Thymus (tissue), 11 donors: Measurements from ENCODE around the gene STK10. TPM values are rescaled to one million over a fixed set of nuclear protein-coding genes. Genes with fewer than 3 reads are reported as not detected.

Experiments used
- DNase-seq, 9 donors: peaks; one replicate each; pipeline ENCODE4 v3.0.0-alpha.2; 2013; ENCODE audit warnings: low spot score in 9 of 9, low read depth in 6 of 9, missing footprints in 1 of 9
- H3K27ac ChIP-seq, 2 donors: one replicate each; pipeline ENCODE4 v1.5.1; 2013; ENCODE audit warnings: control low read depth in 1 of 2, low read depth in 1 of 2, low read length in 1 of 2, mild to moderate bottlenecking in 1 of 2, moderate library complexity in 1 of 2
- H3K27me3 ChIP-seq, 2 donors: one replicate each; pipeline ENCODE4 v1.5.1; 2013; ENCODE audit warnings: low read length in 1 of 2; ENCODE audit not compliant: control insufficient read depth in 2 of 2, insufficient read depth in 1 of 2
- H3K36me3 ChIP-seq, 2 donors: one replicate each; pipeline ENCODE4 v1.5.1; 2013; ENCODE audit warnings: low read length in 1 of 2, mild to moderate bottlenecking in 1 of 2, moderate library complexity in 1 of 2; ENCODE audit not compliant: control insufficient read depth in 2 of 2, insufficient read depth in 2 of 2
- H3K4me1 ChIP-seq, 2 donors: one replicate each; pipeline ENCODE4 v1.5.1; 2013; ENCODE audit warnings: low read length in 2 of 2; ENCODE audit not compliant: control insufficient read depth in 2 of 2, insufficient read depth in 2 of 2
- H3K4me3 ChIP-seq, 2 donors: one replicate each; pipeline ENCODE4 v1.5.1; 2013; ENCODE audit warnings: low read length in 2 of 2, control low read depth in 1 of 2, mild to moderate bottlenecking in 1 of 2
- H3K9me3 ChIP-seq, 2 donors: one replicate each; pipeline ENCODE4 v1.5.1; 2013; ENCODE audit warnings: low read length in 1 of 2, mild to moderate bottlenecking in 1 of 2; ENCODE audit not compliant: control insufficient read depth in 2 of 2, insufficient read depth in 1 of 2
- WGBS: extraction: QIAGEN DNeasy Blood & Tissue Kit; methylation state at CpG from one replicate; pipeline ENCODE4 v1.1.7; 2013; 5-methylcytosine and 5-hydroxymethylcytosine counted together
- polyA plus RNA-seq: library from polyadenylated mRNA; stranded (reverse); fragments of 200-250 nt; gene quantifications from one replicate; pipeline ENCODE4 v1.2.3, GENCODE V29; 2013
- total RNA-seq: library from RNA; stranded (reverse); fragments of 120-200 nt; gene quantifications from one replicate; pipeline ENCODE4 v1.2.4, GENCODE V29; 2013
- donor health status: healthy.

STK10 gene
- total and polyA plus RNA-seq, 2 donors = 22.0 to 44.9 TPM

GRCh38 chr5:172082180-172082579 lies 105.8 kb downstream of the STK10 start:
- DNase-seq = no peak
- no peaks in the 10 kb centered on the region for H3K27me3 ChIP-seq
- H3K9me3 ChIP-seq = peaks cover 0 to 9% of the 10 kb centered on the region in 2 donors
- no peak overlapping the region for H3K4me3 ChIP-seq
- H3K36me3 ChIP-seq = peaks cover 33 to 39% of the 10 kb centered on the region in 2 donors
- no peak overlapping the region for H3K27ac ChIP-seq
- H3K4me1 ChIP-seq = no peaks in the 10 kb centered on the region
- WGBS = 97% methylated on average over 14 of the region's 14 CpGs

- Histone ChIP-seq H3K4me3 (no peak overlapping the region), H3K36me3 (peaks cover 45 to 54% of the 10 kb centered on the region in 2 donors), H3K27ac (no peak overlapping the region), H3K27me3 (no peaks in the 10 kb centered on the region), H3K9me3 (peaks cover 0 to 9% of the 10 kb centered on the region in 2 donors), H3K4me1 (no peaks in the 10 kb centered on the region)
- DNase-seq = no peak
- WGBS = 88% methylated on average over 4 of the region's 4 CpGs
These were observed 108.1 kb downstream of the STK10 start for GRCh38 chr5:172079876-172080275.

GRCh38 chr5:172078726-172079345 lies 109.2 kb downstream of the STK10 start:
- H3K4me3 ChIP-seq = no peak overlapping the region
- H3K9me3 ChIP-seq = peaks cover 0 to 9% of the 10 kb centered on the region in 2 donors
- no peaks in the 10 kb centered on the region for H3K27me3 ChIP-seq
- H3K27ac ChIP-seq = no peak overlapping the region
- H3K36me3 ChIP-seq = peaks cover 49 to 54% of the 10 kb centered on the region in 2 donors
- H3K4me1 ChIP-seq = no peaks in the 10 kb centered on the region
- 64% methylated on average over 8 of the region's 8 CpGs for WGBS
- no peak for DNase-seq

GRCh38 chr5:172077664-172078425 lies 110.2 kb downstream of the STK10 start:
- DNase-seq = no peak
- Histone ChIP-seq H3K27me3 (no peaks in the 10 kb centered on the region), H3K4me1 (no peaks in the 10 kb centered on the region), H3K4me3 (no peak overlapping the region), H3K27ac (no peak overlapping the region), H3K9me3 (peaks cover 0 to 8% of the 10 kb centered on the region in 2 donors), H3K36me3 (peaks cover 47 to 52% of the 10 kb centered on the region in 2 donors)
- WGBS = 97% methylated on average over 9 of the region's 9 CpGs

- WGBS = 90% methylated on average over 10 of the region's 10 CpGs
- H3K4me1 ChIP-seq = no peaks in the 10 kb centered on the region
- no peak for DNase-seq
- no peaks in the 10 kb centered on the region for H3K9me3 ChIP-seq
- H3K27ac ChIP-seq = no peak overlapping the region
- H3K27me3 ChIP-seq = no peaks in the 10 kb centered on the region
- peaks cover 37 to 42% of the 10 kb centered on the region in 2 donors for H3K36me3 ChIP-seq
- H3K4me3 ChIP-seq = no peak overlapping the region
These were observed 111.2 kb downstream of the STK10 start for GRCh38 chr5:172076761-172077244.

- H3K4me1 ChIP-seq = peaks cover 0 to 5% of the 10 kb centered on the region in 2 donors
- H3K9me3 ChIP-seq = no peaks in the 10 kb centered on the region
- H3K27me3 ChIP-seq = no peaks in the 10 kb centered on the region
- no peak overlapping the region for H3K27ac ChIP-seq
- H3K4me3 ChIP-seq = no peak overlapping the region
- 97% methylated on average over 4 of the region's 4 CpGs for WGBS
- DNase-seq = no peak
- H3K36me3 ChIP-seq = peaks cover 30 to 38% of the 10 kb centered on the region in 2 donors
These were observed 112.4 kb downstream of the STK10 start for GRCh38 chr5:172075656-172076055.

- Histone ChIP-seq H3K27me3 (no peaks in the 10 kb centered on the region), H3K4me3 (no peak overlapping the region), H3K36me3 (peaks cover 30% of the 10 kb centered on the region in 2 donors), H3K27ac (no peak overlapping the region), H3K9me3 (no peaks in the 10 kb centered on the region), H3K4me1 (peaks cover 0 to 5% of the 10 kb centered on the region in 2 donors)
- no peak for DNase-seq
- 97% methylated on average over 3 of the region's 3 CpGs for WGBS
These were observed 113.1 kb downstream of the STK10 start for GRCh38 chr5:172074896-172075295.

- H3K27me3 ChIP-seq = no peaks in the 10 kb centered on the region
- peaks cover 10 to 13% of the 10 kb centered on the region in 2 donors for H3K36me3 ChIP-seq
- no peak overlapping the region for H3K27ac ChIP-seq
- no peak overlapping the region for H3K4me3 ChIP-seq
- peaks cover 0 to 3% of the 10 kb centered on the region in 2 donors for H3K9me3 ChIP-seq
- peaks cover 6 to 17% of the 10 kb centered on the region in 2 donors for H3K4me1 ChIP-seq
- 86% methylated on average over 3 of the region's 3 CpGs for WGBS
- peak in 1 of 9 donors; percentile 23 for DNase-seq
These were observed 116.6 kb downstream of the STK10 start for GRCh38 chr5:172071309-172071875.
